Measurements from ENCODE around the gene CHST9. TPM values are rescaled to one million over a fixed set of nuclear protein-coding genes. Genes with fewer than 3 reads are reported as not detected.

The CHST9 gene
- total and polyA plus RNA-seq, 2 of the 4 experiments (the other 2 are of a cell fraction): not detected

DNA sequence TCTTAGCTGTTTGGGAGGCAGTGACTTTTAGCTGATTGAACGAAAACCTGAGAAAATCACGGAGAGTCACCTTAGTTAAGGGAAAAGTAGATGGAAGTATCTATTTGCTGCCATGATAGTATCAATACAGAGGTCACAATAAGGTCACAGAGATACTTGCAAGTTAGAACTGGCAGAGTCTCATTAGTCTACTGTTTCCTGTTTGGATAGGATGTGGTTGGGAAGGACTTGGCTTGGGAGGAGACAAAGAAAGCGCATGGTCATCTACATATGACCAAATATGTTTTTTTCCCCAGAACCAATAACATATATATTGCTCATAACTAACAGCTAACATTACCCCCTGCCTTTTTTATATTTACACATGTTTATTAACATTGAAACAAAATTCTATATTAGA lies 241.2 kb downstream of the CHST9 start:
- Histone ChIP-seq H3K27ac (ENCODE audit: insufficient read depth, low read length) (no peak overlapping the region), H3K56ac (ENCODE audit: extremely low read depth, insufficient read depth, low read length) (no peak overlapping the region), H3K4me2 (ENCODE audit: low read depth, low read length) (no peak overlapping the region), H3K9me1 (ENCODE audit: insufficient read depth, low read length) (no peaks in the 10 kb centered on the region), H3K36me3 (ENCODE audit: control insufficient read depth, insufficient read depth, low read length) (no peaks in the 10 kb centered on the region), H3K4me1 (ENCODE audit: control insufficient read depth, insufficient read depth, low read length) (no peaks in the 10 kb centered on the region), H3K9me3 (ENCODE audit: control insufficient read depth, insufficient read depth, low read length) (peaks cover 9% of the 10 kb centered on the region), H4K8ac (ENCODE audit: low read depth in 2 of 2, low read length in 2 of 2) (no peak overlapping the region), H3K79me1 (ENCODE audit: low read depth in 1 of 2, low read length in 2 of 2) (no peaks in the 10 kb centered on the region), H3K18ac (ENCODE audit: low read depth, low read length) (no peak overlapping the region), H3K4me3 (ENCODE audit: insufficient read depth, low read depth, low read length) (no peak overlapping the region), H2BK15ac (ENCODE audit: low read depth, low read length) (no peak overlapping the region), H3K27me3 (ENCODE audit: control insufficient read depth, insufficient read depth, low read length) (no peaks in the 10 kb centered on the region), H2BK20ac (ENCODE audit: low read depth, low read length) (no peak overlapping the region), H3K23ac (ENCODE audit: low read depth, low read length) (no peak overlapping the region), H4K91ac (ENCODE audit: insufficient read depth, low read depth, low read length) (no peak overlapping the region), H2AFZ (replicated peaks; ENCODE audit: low read length, poor library complexity) (no peak overlapping the region), H4K20me1 (ENCODE audit: insufficient read depth, low read length) (no peaks in the 10 kb centered on the region), H3K4ac (ENCODE audit: low read depth, low read length) (no peak overlapping the region), H2AK5ac (ENCODE audit: low read depth, low read length) (no peak overlapping the region), H4K5ac (ENCODE audit: low read depth, low read length) (no peak overlapping the region), H3K14ac (replicated peaks; ENCODE audit: low read depth, low read length) (no peak overlapping the region), H2BK5ac (ENCODE audit: low read depth, low read length, poor library complexity, severe bottlenecking) (no peak overlapping the region), H3K9ac (ENCODE audit: low read depth, low read length) (no peak overlapping the region), H2AK9ac (replicated peaks; ENCODE audit: low read depth, low read length, poor library complexity) (no peak overlapping the region), H2BK120ac (ENCODE audit: low read depth, low read length) (no peak overlapping the region)
- no CpG with 5 or more reads among the region's 3 CpGs for WGBS, 2 experiments (ENCODE audit: extremely low coverage in 2 of 2, insufficient read length in 1 of 2)
- no TSS peak for BruUV-seq (replicated peaks)
- DNase-seq (no peak), ATAC-seq (ENCODE audit: low read depth) (no peak)
- ChIA-PET POLR2A (ENCODE audit: unreplicated experiment) (no interaction called here), CTCF (no interaction called here)
- dilution Hi-C loops (cut with HindIII; ENCODE audit: low sequenced_read_pairs, unreplicated experiment) (no loop called here), intact Hi-C loops (cut with micrococcal nuclease) (no loop called here), in situ Hi-C loops (cut with MboI; ENCODE audit: low sequenced_read_pairs) (no loop called here)
- TF ChIP-seq BHLHE40 (IDR thresholded peaks at IDR 0.05; ENCODE audit: low read depth, low read length) (no peak), CHD1 (IDR thresholded peaks at IDR 0.05; ENCODE audit: low read depth, low read length) (no peak), MXI1 (IDR thresholded peaks at IDR 0.05; ENCODE audit: borderline replicate concordance, low read depth, low read length) (no peak), MAFK (IDR thresholded peaks at IDR 0.05; ENCODE audit: low read depth, low read length) (no peak), SMC3 (IDR thresholded peaks at IDR 0.05; ENCODE audit: low read depth, low read length) (no peak), CEBPB (IDR thresholded peaks at IDR 0.05; ENCODE audit: low read depth, low read length) (no peak)

All from IMR-90 (cell line).